A673 (cell line): ENCODE measurements around the gene TMEM163. TPM values are rescaled to one million over a fixed set of nuclear protein-coding genes. Genes with fewer than 3 reads are reported as not detected.
"Not testable (repeated sequence)": the region's sequence is repeated elsewhere in the genome, so short reads cannot be mapped to it uniquely, and the experiment has no call there.

ENCODE experiments used
- BruUV-seq: library from RNA; stranded (reverse); fragments of 400-500 nt; replicated peaks from 2 replicates; lab custom pipeline; 2021; lab: Mats Ljungman, UMichigan
- CTCF ChIA-PET: fragments of 300-600 bp; sonication (Branson Sonifier 250); formaldehyde crosslinking; loops from one replicate; lab custom pipeline; 2022; ENCODE audit warnings: antibody characterized with exemption; lab: Charles Lee
- POLR2A ChIA-PET: fragments of 300-600 bp; sonication (Branson Sonifier 250); formaldehyde crosslinking; loops from one replicate; lab custom pipeline; 2022; ENCODE audit warnings: antibody characterized with exemption; ENCODE audit not compliant: low non-redundant PET; lab: Charles Lee
- DNase-seq: peaks from one replicate; pipeline ENCODE4 v3.0.0-alpha.2; 2015; ENCODE audit warnings: low spot score
- H3K27ac ChIP-seq: fragments of 200-600 bp; sonication (generic); 2 replicates; pipeline ENCODE4 v1.5.1; 2016; ENCODE audit warnings: mixed run types, low read depth, mild to moderate bottlenecking, mixed read lengths, antibody characterized with exemption, low read length; ENCODE audit not compliant: poor library complexity, severe bottlenecking
- H3K27me3 ChIP-seq: fragments of 200-600 bp; sonication (generic); replicated peaks from 2 replicates; pipeline ENCODE4 v1.6.1; 2017; ENCODE audit warnings: mixed run types, low read depth, mild to moderate bottlenecking, mixed read lengths, antibody characterized with exemption, low read length; ENCODE audit not compliant: insufficient read depth, poor library complexity
- H3K36me3 ChIP-seq: fragments of 200-600 bp; sonication (generic); 2 replicates; pipeline ENCODE4 v1.6.1; 2016; ENCODE audit warnings: mixed run types, mild to moderate bottlenecking, mixed read lengths, antibody characterized with exemption, low read length; ENCODE audit not compliant: insufficient read depth, poor library complexity, severe bottlenecking
- H3K4me1 ChIP-seq: fragments of 200-600 bp; sonication (generic); 2 replicates; pipeline ENCODE4 v1.6.1; 2017; ENCODE audit warnings: mixed run types, mild to moderate bottlenecking, mixed read lengths, antibody characterized with exemption, low read length; ENCODE audit not compliant: insufficient read depth, poor library complexity, severe bottlenecking
- H3K4me3 ChIP-seq: fragments of 200-600 bp; sonication (generic); 2 replicates; pipeline ENCODE4 v1.5.1; 2016; ENCODE audit warnings: low read depth, mixed run types, mild to moderate bottlenecking, mixed read lengths, low read length; ENCODE audit not compliant: poor library complexity, severe bottlenecking
- H3K9me3 ChIP-seq: fragments of 200-600 bp; sonication (generic); 2 replicates; pipeline ENCODE4 v1.6.1; 2016; ENCODE audit warnings: mixed run types, low read depth, mild to moderate bottlenecking, mixed read lengths, antibody characterized with exemption, low read length; ENCODE audit not compliant: poor library complexity, severe bottlenecking
- CTCF ChIP-seq: fragments of 300-800, 200-600 bp; sonication (generic); conservative IDR thresholded peaks from 2 replicates; pipeline ENCODE4 v1.5.1; 2017; ENCODE audit warnings: low read depth, mild to moderate bottlenecking, antibody characterized with exemption, low read length, moderate library complexity, mixed read lengths
- EZH2 ChIP-seq: fragments of 200-600 bp; sonication (generic); IDR thresholded peaks from 2 replicates; pipeline ENCODE4 v1.6.1; 2017; ENCODE audit warnings: borderline replicate concordance, low read depth, mild to moderate bottlenecking, mixed read lengths, antibody characterized with exemption, low read length; ENCODE audit not compliant: poor library complexity, severe bottlenecking
- intact Hi-C: fragments of 100-400 bp; cut with micrococcal nuclease; formaldehyde crosslinking; loops from one replicate; pipeline ENCODE4 v1.10.0; 2022; ENCODE audit not compliant: unreplicated experiment
- total RNA-seq: library from RNA; stranded (reverse); gene quantifications from 2 replicates; pipeline ENCODE4 v1.2.3, GENCODE V29; 2021

TMEM163 gene
- total RNA-seq, 1 experiment from 2014 or later, result not detected

DNA sequence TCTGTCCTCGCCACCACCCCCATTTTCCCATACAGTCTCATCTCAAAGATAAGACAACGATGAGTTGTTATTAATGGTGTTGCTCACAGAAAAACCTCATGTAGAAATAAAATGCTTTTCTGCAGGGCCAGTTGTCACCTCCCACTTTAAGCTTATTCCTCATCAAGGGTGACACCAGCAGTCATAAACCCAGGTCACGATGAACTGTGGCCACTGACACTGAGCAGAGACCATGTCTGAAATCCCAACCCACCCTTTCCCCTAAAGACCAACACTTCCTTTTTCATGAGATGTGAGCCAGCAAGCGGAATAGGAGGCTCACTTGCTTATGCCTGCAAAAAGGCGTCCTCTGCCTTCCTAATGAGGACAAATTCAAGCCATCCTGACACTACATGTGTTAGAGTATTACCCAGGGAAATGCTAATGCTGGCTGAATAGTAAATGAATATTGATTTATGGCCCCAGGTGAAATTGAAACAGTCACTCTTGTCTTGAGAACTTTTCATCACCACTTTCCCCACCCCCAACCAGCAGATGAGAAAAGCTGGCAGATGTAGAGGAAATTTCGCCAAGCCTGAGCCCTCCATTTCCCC, 236.6 kb downstream of the TMEM163 start:
- no TSS peak for BruUV-seq
- Histone ChIP-seq H3K27me3 (peaks cover 24% of the 10 kb centered on the region), H3K36me3 (no peaks in the 10 kb centered on the region), H3K4me1 (no peaks in the 10 kb centered on the region), H3K27ac (no peak overlapping the region), H3K9me3 (no peaks in the 10 kb centered on the region), H3K4me3 (no peak overlapping the region)
- TF ChIP-seq EZH2 (no peak), CTCF (no peak)
- no peak for DNase-seq
- POLR2A ChIA-PET, result interaction anchor here (0.6 kb wide), 1 partner anchor 25 kb away, joined by 3 read pairs; no protein-coding TSS in a partner anchor
- CTCF ChIA-PET, result no interaction called here
- intact Hi-C loops, result no loop called here

- no peaks in the 10 kb centered on the region for H3K9me3 ChIP-seq
- DNase-seq, result no peak
- ChIA-PET POLR2A (no interaction called here), CTCF (interaction anchor here (0.6 kb wide), 1 partner anchor 29 kb away, joined by 4 read pairs; no protein-coding TSS in a partner anchor)
- no peak for TF ChIP-seq EZH2
- no peak for TF ChIP-seq CTCF
- no peaks in the 10 kb centered on the region for H3K36me3 ChIP-seq
- no TSS peak for BruUV-seq
- H3K4me3 ChIP-seq, result no peak overlapping the region
- H3K4me1 ChIP-seq, result no peaks in the 10 kb centered on the region
- no peak overlapping the region for H3K27ac ChIP-seq
- H3K27me3 ChIP-seq, result peaks cover 8% of the 10 kb centered on the region
- intact Hi-C loops, result no loop called here
Observed at GRCh38 chr2:134479696-134480330, 239.0 kb downstream of the TMEM163 start.

DNA sequence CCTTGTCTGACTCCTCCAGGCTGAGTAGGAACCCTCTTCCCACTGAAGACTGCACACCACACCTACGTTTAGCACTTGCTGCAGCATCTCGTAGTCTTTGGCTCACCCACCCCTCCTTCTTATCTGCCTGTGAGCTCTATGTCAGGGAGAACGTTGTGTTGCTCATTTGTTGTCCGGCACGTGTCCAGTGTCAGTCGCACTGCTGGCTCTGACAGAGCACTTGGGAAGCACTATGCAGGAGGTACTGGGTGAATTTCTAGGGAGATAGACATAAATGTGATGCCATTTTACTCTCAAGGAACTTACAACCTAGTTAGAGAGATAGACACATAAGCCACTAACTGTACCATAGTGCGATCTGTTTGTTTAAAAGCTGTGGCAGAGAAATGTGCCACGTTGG, 241.8 kb downstream of the TMEM163 start:
- BruUV-seq, result not testable (repeated sequence)

More for the DNA sequence above, 241.8 kb downstream of the TMEM163 start:
- H3K36me3 ChIP-seq, H3K4me3 ChIP-seq, H3K9me3 ChIP-seq, H3K27ac ChIP-seq, intact Hi-C loops, CTCF ChIA-PET, H3K27me3 ChIP-seq, DNase-seq, H3K4me1 ChIP-seq, POLR2A ChIA-PET: not testable (repeated sequence)
